GM12878 (cell line): ENCODE data around the gene NCLN. TPM values are rescaled to one million over a fixed set of nuclear protein-coding genes. Genes with fewer than 3 reads are reported as not detected.

ENCODE experiments used
- BCL11A ChIP-seq: IDR thresholded peaks from 2 replicates; pipeline ENCODE4 v1.6.1; 2011; ENCODE audit warnings: low read depth, low read length
- PML ChIP-seq: IDR thresholded peaks from 2 replicates; pipeline ENCODE4 v1.6.1; 2012; ENCODE audit warnings: low read length, inconsistent platforms
- SMARCA5 ChIP-seq: fragments of 450-650 bp; IDR thresholded peaks from 2 replicates; pipeline ENCODE4 v1.6.1; 2017; ENCODE audit warnings: mild to moderate bottlenecking
- SMC3 ChIP-seq: IDR thresholded peaks from 2 replicates; pipeline ENCODE4 v1.6.1; 2011; ENCODE audit warnings: low read length, improper control_type of control experiment, borderline replicate concordance
- USF2 ChIP-seq: IDR thresholded peaks from 2 replicates; pipeline ENCODE4 v1.6.1; 2011; ENCODE audit warnings: low read depth, low read length, improper control_type of control experiment, borderline replicate concordance
- ZSCAN29 ChIP-seq: fragments of 450-650 bp; IDR thresholded peaks from 2 replicates; pipeline ENCODE4 v1.6.1; 2017; ENCODE audit warnings: mild to moderate bottlenecking, moderate library complexity
- polyA plus RNA-seq, 11 experiments: library from polyadenylated mRNA; depleted of rRNA in 4 of 11; unstranded in 6 of 11; stranded (reverse) in 5 of 11; fragments of >200 nt; fragmentation: Nextera tagmentation in 4 of 11; fragmentation: Illumina TruSeq in 1 of 11; extraction: Ambion mirVana in 4 of 11; extraction: Trizol in 1 of 11; gene quantifications; 1 replicate in 1 of 11; 2 replicates in 10 of 11; pipeline versions ENCODE4 v1.2.1 to v1.2.3, GENCODE V29; 2011 to 2016; ENCODE audit warnings: inconsistent platforms in 2 of 11, missing spikeins in 2 of 11, low read depth in 1 of 11
- total RNA-seq, 4 experiments: library from RNA; depleted of rRNA in 3 of 4; stranded (reverse); fragments of >200 nt in 3 of 4; fragmentation: Illumina TruSeq in 1 of 4; extraction: Trizol in 1 of 4; gene quantifications; 2 replicates each; pipeline versions ENCODE4 v1.2.1 to v1.2.3, GENCODE V29; 2013 to 2021
- TF ChIP-seq, protein P1 (sequence below): IDR thresholded peaks from 2 replicates; pipeline ENCODE4 v1.6.1; 2012; ENCODE audit warnings: mild to moderate bottlenecking, low read depth, low read length

Gene NCLN
- total and polyA plus RNA-seq, 10 of the 15 experiments (the other 5 are each of a cell fraction or from before 2014, with no cell fraction given), result 2.2 to 79.1 (median 36.0) TPM

DNA sequence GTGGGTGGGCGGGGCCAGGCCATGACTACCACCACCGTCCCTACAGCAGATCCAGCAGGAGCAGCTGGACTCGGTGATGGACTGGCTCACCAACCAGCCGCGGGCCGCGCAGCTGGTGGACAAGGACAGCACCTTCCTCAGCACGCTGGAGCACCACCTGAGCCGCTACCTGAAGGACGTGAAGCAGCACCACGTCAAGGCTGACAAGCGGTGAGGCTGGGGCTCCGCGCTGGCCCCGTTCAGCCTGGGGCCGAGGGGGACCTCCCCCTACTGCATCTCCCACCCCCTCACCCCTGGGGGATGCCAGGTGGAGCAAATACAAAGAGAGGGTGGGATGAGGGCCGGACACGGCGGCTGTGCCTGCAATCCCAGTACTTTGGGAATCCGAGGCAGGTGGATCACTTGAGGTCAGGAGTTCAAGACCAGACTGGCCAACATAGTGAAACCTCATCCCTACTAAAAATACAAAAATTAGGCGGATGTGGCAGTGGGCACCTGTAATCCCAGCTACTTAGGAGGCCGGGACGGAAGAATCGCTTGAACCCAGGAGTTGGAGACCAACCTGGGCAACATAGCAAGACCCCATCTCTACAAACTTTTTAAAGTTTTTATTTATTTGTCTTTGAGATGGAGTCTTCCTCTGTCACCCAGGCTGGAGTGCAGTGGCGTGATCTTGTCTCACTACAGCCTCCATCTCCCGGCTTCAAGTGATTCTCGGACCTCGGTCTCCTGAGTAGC, 20.7 kb downstream of the NCLN start (continued):
- TF ChIP-seq, protein P1, sequence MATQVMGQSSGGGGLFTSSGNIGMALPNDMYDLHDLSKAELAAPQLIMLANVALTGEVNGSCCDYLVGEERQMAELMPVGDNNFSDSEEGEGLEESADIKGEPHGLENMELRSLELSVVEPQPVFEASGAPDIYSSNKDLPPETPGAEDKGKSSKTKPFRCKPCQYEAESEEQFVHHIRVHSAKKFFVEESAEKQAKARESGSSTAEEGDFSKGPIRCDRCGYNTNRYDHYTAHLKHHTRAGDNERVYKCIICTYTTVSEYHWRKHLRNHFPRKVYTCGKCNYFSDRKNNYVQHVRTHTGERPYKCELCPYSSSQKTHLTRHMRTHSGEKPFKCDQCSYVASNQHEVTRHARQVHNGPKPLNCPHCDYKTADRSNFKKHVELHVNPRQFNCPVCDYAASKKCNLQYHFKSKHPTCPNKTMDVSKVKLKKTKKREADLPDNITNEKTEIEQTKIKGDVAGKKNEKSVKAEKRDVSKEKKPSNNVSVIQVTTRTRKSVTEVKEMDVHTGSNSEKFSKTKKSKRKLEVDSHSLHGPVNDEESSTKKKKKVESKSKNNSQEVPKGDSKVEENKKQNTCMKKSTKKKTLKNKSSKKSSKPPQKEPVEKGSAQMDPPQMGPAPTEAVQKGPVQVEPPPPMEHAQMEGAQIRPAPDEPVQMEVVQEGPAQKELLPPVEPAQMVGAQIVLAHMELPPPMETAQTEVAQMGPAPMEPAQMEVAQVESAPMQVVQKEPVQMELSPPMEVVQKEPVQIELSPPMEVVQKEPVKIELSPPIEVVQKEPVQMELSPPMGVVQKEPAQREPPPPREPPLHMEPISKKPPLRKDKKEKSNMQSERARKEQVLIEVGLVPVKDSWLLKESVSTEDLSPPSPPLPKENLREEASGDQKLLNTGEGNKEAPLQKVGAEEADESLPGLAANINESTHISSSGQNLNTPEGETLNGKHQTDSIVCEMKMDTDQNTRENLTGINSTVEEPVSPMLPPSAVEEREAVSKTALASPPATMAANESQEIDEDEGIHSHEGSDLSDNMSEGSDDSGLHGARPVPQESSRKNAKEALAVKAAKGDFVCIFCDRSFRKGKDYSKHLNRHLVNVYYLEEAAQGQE, result no peak
- TF ChIP-seq SMC3, result no peak
- no peak for TF ChIP-seq SMARCA5
- TF ChIP-seq BCL11A, result no peak
- no peak for TF ChIP-seq PML
- no peak for TF ChIP-seq USF2
- no peak for TF ChIP-seq ZSCAN29
